ENCODE data around the gene LCMT1. TPM values are rescaled to one million over a fixed set of nuclear protein-coding genes. Genes with fewer than 3 reads are reported as not detected.
"Not testable (repeated sequence)": the region's sequence is repeated elsewhere in the genome, so short reads cannot be mapped to it uniquely, and the experiment has no call there.

LCMT1 gene
- total RNA-seq, 1 donor: 30.2 TPM

DNA sequence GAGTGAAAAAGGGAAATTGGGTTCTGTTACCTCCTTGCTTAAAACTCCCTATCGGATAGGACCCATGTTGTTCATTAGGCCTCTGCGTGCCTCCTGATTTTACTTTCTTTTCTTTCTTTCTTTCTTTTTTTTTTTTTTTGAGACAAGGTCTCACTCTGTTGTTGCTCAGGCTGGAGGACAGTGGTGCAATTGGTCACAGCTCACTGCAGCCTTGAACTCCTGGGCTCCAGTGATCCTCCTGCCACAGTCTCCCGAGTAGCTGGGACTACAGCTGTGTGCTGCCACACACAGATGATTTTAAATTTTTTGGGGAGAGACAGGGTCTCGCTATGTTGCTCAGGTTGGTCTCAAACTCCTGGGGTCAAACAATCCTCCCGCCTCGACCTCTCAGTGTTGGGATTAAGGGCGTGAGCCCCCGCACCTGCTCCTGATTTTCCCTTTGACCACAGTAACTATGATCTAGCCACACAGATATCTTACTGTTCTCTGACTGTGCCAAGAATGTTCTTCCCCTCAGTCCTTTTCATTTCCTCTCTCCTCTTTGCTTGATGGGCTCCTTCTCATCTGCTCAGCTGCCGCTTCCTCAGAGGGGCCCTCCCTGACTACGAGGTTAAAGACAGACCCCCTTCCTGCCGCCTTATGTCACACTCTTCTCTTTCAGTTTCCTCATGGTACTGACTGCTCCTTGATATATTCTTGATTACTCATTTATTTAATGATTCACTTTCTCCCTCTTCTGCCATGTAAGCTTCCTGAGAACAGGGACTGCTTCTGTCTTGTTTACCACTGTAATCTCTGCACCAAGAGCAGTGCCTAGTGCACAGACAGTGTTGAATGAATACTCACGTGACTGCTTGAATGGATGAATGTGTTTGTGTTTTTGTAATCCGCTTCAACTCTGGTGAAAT, 44.3 kb downstream of the LCMT1 start:
- H3K4me3 ChIP-seq (ENCODE audit: low read depth, low read length): no peak overlapping the region
- TF ChIP-seq, protein P1, sequence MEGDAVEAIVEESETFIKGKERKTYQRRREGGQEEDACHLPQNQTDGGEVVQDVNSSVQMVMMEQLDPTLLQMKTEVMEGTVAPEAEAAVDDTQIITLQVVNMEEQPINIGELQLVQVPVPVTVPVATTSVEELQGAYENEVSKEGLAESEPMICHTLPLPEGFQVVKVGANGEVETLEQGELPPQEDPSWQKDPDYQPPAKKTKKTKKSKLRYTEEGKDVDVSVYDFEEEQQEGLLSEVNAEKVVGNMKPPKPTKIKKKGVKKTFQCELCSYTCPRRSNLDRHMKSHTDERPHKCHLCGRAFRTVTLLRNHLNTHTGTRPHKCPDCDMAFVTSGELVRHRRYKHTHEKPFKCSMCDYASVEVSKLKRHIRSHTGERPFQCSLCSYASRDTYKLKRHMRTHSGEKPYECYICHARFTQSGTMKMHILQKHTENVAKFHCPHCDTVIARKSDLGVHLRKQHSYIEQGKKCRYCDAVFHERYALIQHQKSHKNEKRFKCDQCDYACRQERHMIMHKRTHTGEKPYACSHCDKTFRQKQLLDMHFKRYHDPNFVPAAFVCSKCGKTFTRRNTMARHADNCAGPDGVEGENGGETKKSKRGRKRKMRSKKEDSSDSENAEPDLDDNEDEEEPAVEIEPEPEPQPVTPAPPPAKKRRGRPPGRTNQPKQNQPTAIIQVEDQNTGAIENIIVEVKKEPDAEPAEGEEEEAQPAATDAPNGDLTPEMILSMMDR (IDR thresholded peaks at IDR 0.05; ENCODE audit: insufficient read depth, low read depth, low read length): no peak
- no peak for DNase-seq (ENCODE audit: low read depth)

DNA sequence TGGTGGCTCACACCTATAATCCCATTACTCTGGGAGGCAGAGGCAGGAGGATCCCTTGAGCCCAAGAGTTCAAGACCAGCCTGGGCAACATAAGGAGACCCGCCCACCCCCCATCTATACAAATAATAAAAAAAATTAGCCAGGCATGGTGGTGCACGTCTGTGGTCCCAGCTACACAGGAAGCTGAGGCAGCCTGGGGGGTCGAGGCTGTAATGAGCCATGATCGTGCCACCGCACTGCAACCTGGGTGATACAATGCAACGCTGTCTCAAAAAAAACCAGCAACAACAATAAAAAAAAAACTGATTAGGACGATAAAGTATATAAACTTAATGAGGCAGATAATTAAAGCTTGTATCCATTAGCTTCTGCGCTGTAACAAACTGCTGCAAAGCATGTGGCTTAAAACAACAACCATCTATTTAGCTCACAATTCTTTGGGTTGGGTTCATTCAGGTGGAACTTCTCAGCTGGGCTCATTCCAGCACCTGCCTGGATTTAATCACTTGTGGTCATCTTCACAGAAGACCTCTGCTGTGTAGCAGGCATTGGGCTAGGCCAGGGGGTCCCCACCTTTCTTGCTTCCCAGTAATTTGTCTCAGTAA, 45.8 kb downstream of the LCMT1 start:
- no peak for DNase-seq (ENCODE audit: low read depth)
- TF ChIP-seq, protein P1 (IDR thresholded peaks at IDR 0.05; ENCODE audit: insufficient read depth, low read depth, low read length): no peak
- H3K4me3 ChIP-seq (ENCODE audit: low read depth, low read length): no peak overlapping the region

DNA sequence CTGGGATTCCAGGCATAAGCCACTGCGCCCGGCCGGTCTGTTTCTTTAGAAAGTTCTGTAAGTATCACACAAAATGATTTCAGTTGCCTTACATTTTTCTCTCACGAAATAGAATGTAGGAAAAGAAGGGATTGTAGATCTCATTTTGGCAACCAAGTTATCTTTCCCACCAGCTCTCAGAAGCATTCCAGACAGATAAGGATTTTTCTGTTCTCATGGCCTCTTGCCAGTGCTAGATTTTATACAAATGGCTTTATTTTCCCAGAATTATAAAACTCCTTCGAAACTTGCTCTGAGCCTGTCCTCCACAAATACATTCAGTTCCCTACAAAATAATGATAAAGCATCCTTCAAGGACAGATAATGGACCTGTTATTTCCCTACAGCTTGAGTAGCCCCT, 46.9 kb downstream of the LCMT1 start:
- TF ChIP-seq, protein P1 (IDR thresholded peaks at IDR 0.05; ENCODE audit: insufficient read depth, low read depth, low read length): no peak
- H3K4me3 ChIP-seq (ENCODE audit: low read depth, low read length): no peak overlapping the region
- DNase-seq (ENCODE audit: low read depth): peak; percentile 23

DNA sequence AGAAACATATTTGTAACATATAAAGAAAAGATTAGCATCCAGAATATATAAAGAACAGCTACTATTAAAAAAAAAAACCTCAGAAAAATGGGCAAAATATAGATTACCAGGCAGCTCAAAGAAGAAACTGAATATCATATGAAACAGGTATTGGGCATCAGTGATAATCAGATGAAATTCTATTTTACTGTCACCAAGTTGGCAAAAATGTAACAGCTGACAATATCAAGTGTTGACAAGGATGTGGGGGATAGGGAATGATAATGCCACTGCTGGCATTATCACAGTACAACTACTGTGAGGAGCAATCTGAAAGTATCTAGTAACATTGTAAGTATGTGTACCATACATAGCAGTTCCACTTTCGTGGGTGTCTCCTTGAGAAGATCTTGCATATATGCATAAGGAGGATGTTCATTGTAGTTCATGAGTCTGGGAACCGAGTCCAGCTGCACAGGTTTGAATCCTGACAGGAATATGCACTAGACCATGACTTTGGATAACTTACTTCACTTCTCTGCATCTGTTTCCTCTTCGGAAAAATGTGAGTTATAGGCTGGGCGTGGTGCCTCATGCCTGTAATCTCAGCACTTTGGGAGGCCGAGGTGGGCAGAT, 50.3 kb downstream of the LCMT1 start:
- no peak overlapping the region for H3K4me3 ChIP-seq (ENCODE audit: low read depth, low read length)
- TF ChIP-seq, protein P1 (IDR thresholded peaks at IDR 0.05; ENCODE audit: insufficient read depth, low read depth, low read length): no peak
- DNase-seq (ENCODE audit: low read depth): no peak

DNA sequence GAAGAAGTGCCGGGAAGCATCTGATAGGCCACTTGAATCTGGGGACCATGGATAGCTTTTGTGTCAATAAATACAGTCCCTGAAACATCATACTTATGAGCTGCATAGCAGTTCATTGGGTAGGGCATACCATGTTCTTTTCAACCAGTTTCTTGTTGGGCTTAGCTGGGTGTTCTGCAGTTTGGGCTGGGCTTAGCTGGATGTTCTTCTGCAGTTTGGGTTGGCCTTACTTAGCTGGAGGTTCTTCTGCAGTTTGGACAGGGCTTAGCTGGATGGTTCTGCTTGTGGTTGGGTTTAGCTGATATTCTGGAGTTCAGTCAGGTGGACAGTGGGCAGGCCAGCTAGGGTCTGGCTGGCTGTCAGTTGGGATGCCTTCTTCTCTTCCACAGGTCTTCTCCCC, 52.1 kb downstream of the LCMT1 start:
- DNase-seq (ENCODE audit: low read depth): no peak
- TF ChIP-seq, protein P1 (IDR thresholded peaks at IDR 0.05; ENCODE audit: insufficient read depth, low read depth, low read length): no peak
- no peak overlapping the region for H3K4me3 ChIP-seq (ENCODE audit: low read depth, low read length)

DNA sequence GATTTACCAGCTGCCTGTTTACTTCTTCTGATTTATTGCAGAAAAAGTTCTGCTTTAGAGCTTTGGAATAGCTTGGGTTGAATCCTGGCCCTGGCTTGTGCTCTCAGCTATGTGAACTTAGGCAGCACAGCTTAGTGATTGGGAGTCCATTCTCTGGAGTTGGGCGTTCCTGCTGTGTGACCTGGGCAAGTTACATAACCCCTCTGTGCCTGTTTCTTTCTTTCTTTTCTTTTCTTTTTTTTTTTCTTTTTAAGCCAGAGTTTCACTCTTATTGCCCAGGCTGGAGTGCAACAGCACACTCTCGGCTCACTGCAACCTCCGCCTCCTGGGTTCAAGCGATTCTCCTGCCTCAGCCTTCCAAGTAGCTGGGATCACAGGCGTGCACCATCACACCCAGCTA, 53.7 kb downstream of the LCMT1 start:
- TF ChIP-seq, protein P1 (IDR thresholded peaks at IDR 0.05; ENCODE audit: insufficient read depth, low read depth, low read length): no peak
- DNase-seq (ENCODE audit: low read depth): no peak

DNA sequence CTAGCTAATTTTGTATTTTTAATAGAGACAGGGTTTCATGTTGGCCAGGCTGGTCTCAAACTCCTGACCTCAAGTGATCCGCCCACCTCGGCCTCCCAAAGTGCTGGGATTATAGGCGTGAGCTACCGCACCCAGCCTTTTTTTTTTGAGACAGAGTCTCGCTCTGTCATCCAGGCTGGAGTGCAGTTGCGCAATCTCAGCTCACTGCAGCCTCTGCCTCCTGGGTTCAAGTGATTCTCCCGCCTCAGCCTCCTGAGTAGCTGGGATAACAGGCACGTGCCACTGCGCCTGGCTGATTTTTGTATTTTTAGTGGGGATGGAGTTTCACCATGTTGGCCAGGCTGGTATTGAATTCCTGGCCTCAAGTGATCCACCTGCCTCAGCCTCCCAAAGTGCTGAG, 56.4 kb downstream of the LCMT1 start:
- not testable (repeated sequence) for H3K4me3 ChIP-seq (ENCODE audit: low read depth, low read length); DNase-seq (ENCODE audit: low read depth)

More for the DNA sequence above, 53.7 kb downstream of the LCMT1 start:
- H3K4me3 ChIP-seq (ENCODE audit: low read depth, low read length): no peak overlapping the region

All from fibroblast of villous mesenchyme (primary cell).